Jurkat, Clone E6-1 (cell line): ENCODE results near the gene EVL.

Experiments used
- DNase-seq: peaks from one replicate; pipeline ENCODE4 v3.0.0-alpha.2; 2011; ENCODE audit warnings: low read depth, low spot score
- H3K4me3 ChIP-seq: 2 replicates; pipeline ENCODE4 v1.5.1; 2011; ENCODE audit warnings: mild to moderate bottlenecking, low read length, control low read depth, moderate library complexity

Gene EVL

DNA sequence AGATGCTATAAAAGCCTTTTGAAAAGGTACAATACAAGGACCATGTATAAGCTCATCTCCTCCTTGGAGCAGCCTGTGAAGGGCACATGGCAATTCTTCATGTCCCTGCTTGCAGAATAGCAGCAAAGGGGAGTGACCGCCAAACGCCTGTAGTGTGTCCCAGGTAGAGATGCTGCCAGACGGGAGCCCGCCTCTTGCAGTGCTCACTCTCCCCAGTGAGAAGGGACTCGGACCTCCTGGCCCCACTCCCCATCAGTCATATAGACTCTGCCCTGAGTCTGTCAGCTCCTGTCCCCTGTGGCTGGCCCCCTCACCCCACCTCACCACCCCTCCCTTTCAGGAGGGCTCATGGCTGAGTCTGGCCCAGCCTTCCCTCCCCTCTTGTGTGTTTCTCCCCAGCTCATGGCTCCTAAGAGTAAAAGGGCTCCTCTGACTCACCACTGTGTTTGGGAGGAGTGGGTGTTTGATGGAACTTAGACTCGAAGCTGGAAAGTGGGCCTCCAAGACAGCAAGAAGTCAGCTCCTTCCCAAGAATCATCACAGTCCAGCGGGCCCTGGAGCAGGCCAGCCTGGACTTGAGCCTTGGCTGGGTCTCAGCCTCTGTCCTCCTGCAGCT lies 53.3 kb downstream of the EVL start:
- no peak overlapping the region for H3K4me3 ChIP-seq
- DNase-seq, result no peak

DNA sequence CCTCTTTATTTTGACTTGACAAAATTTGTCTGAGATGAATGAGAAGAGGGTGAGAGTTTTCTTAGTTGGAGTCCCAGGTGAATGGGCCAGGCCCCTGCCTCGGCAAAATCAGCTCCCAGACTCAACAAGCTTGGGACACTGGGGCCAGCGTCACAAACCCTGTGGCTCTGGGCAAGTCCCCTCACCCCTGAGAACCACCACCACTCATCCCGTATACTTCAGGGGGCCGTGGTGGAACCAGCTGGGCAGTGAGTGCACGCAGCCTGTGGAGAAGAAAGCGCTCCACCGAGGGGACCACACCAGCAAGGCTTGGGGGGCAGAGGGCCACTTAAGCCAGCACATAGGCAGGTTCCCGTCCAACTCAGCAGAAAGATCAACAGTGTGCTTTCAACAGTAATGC lies 54.0 kb downstream of the EVL start:
- no peak for DNase-seq
- H3K4me3 ChIP-seq, result no peak overlapping the region

DNA sequence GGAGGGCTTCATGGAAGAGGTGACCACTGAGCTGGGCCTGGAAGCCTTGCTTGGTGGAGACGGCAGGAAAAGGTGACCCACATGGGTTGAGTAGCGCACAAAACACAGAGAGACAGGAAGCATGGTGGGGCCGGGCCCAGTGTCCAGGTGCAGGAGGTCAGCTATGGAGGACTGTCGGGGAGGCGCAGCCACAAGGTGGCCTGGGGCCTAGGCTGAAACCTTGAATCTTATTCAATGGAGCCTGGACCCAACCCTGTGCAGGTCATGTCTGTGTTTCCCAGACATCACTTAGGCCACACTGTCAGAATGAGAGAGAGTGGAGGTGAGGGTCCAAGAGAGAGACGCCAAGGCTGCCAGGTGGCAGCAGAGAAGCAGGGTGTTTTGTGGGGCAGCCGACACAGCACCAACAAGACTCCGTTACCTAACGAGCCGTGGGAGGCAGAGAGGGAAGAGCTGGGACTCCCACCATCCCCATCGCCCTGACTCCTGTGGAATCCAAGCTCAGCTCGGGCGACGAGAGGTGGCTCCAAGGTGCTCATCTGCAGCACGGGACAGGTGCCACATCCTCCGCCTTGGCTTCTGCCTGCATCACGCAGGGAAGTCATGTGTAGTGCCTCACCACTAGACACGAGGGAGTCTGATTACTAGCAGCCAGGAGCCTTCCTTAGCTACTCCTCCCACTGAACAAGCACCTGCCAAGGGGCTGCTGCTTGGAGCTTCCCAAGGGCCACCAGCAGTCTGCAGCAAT lies 55.5 kb downstream of the EVL start:
- no peak for DNase-seq
- no peak overlapping the region for H3K4me3 ChIP-seq

GRCh38 chr14:100121643-100122480 lies 56.6 kb downstream of the EVL start:
- DNase-seq, result no peak
- H3K4me3 ChIP-seq, result no peak overlapping the region

- no peak for DNase-seq
- H3K4me3 ChIP-seq, result no peak overlapping the region
Observed at GRCh38 chr14:100122481-100123223, 57.4 kb downstream of the EVL start.

- no peak overlapping the region for H3K4me3 ChIP-seq
- no peak for DNase-seq
Observed at GRCh38 chr14:100123618-100124017, 58.4 kb downstream of the EVL start.

DNA sequence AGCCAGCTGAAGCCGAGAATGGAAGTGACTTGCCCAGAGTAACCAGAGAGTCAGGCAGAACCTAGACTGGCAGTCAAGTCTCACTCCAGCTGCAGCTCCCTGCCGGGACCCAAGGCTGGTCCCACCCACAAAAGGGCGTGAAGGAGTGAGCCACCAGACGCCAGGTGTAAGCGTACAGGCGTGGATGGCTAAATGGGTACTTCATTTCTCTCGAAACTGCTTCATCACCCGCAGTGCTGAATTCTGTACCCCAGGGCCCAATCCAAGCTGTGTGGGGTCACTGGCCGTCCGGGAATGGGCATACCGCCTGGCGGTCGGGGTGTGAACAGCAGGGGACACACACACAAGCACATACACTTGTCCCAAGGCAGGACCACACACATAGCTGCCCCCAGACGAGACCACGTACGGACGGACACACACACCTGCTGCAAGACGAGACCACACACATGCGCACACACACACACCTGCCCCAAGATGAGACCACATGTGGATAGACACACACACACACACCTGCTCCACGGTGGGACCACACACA lies 59.4 kb downstream of the EVL start:
- no peak overlapping the region for H3K4me3 ChIP-seq
- DNase-seq, result no peak

DNA sequence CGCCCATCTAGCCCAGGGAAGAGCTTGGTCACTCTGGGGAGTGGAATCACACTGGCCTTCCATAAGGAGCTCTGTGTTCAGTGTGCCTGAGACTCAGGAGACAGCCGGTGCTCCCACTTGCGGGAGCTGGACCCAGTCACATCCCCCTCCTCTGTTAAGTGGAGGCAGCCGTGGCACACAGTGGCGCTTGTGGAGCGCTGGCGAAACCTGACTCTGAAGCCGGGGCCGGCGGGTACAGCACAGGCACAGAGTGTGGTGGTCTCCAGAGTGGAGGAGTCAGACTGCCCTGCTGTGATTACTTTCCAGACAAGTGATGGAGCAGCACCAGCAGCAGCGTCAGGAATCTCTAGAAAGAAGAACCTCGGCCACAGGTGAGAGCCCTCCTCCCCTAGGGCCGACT lies 61.2 kb downstream of the EVL start:
- no peak for DNase-seq
- no peak overlapping the region for H3K4me3 ChIP-seq

- no peak overlapping the region for H3K4me3 ChIP-seq
- DNase-seq, result no peak
Observed at GRCh38 chr14:100127853-100128455, 62.7 kb downstream of the EVL start.

DNA sequence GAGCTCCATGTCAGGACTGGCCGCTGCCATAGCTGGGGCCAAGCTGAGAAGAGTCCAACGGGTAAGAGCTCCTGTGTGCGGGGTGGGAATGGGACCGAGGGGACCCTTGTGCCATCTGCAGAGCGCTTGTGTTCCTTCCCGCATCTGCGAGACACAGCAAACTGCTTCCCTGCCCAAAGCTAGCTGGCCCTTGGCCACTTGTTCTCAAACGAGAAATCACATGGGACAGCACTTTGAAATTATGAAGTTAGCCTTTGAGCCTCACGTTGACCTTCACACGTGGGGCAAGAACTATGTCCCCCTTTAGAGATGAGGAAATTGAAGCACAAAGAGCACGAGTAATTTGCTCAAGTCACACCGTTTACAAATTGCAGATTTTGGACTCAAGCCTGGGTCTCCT lies 63.5 kb downstream of the EVL start:
- no peak overlapping the region for H3K4me3 ChIP-seq
- DNase-seq, result no peak

- no peak overlapping the region for H3K4me3 ChIP-seq
- no peak for DNase-seq
Observed at GRCh38 chr14:100129161-100129589, 64.0 kb downstream of the EVL start.

- H3K4me3 ChIP-seq, result no peak overlapping the region
- no peak for DNase-seq
Observed at GRCh38 chr14:100130521-100130920, 65.3 kb downstream of the EVL start.

DNA sequence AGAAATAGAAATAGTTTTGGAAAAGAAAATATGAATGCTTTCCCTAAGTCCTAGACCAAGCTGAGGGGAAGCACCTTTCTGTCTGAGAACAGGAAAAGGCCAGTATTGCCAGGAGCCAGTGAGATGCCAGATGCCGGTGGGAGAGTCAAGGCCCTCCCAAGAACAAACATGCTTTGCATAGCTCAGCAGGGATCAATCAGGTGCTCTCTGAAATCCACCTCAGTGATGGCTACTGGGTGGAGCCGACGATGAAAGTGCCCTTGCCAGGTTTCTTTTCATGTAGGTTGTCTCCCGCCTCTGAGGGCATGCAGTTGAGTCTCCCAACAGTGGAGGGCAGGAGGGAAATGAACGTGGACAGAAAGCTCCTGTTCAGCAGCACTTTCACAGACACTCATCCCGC lies 66.0 kb downstream of the EVL start:
- H3K4me3 ChIP-seq, result no peak overlapping the region
- no peak for DNase-seq

DNA sequence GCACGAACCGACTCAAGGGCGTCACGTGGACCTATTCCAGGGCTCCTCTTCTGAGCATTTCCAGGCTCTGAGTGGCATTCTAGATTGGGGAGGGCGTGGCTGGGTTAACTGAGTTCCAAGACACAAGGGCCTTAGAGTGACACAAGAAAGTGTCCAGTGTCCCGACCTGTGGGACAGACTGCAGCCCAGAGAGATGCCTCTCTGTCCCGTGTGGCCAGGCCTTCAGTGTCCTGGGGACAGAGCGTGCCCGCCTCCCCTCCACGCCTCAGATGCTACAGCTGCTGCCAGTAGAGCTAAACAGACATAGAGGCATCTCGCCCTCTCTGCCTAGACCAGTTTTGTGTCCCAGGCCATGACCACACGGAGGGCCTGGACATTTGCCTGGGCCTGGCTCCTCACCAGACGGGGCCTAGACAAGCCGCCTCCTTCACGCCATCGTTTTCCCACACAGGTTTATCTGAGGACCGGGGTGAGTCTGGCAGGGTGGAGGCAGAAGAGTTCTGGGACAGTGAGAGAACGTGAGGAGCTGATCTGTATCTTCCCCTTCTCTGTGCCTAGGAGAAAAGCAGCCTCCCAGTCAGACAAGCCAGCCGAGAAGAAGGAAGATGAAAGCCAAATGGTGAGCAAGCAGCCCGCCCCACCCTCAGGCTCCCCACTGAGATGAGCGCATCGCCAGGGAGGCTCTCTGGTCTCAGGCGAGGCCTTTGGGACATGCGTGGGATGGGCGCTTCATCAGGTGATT lies 67.1 kb downstream of the EVL start:
- H3K4me3 ChIP-seq, result no peak overlapping the region
- no peak for DNase-seq

- DNase-seq, result no peak
- no peak overlapping the region for H3K4me3 ChIP-seq
Observed at GRCh38 chr14:100132903-100133510, 67.8 kb downstream of the EVL start.

GRCh38 chr14:100134586-100134985 lies 69.4 kb downstream of the EVL start:
- no peak overlapping the region for H3K4me3 ChIP-seq
- no peak for DNase-seq

DNA sequence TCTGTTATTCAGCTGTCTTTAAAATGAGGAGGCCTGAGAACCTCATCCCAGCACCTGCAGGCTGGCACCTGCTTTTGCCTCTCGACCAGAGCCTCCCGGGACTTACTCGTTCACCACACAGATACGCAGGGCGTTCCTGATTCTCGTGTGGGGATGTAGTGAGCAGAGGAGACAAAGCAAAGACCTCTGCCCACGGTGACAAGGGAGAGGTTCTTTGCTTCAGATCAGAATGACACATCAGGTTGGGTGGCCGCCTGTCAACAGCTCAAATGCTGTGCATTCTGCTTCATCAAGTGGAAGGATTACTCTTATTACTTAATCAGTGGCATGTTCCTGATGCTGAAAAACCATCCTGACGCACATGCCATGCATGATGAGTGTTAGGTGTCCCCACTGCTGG lies 69.9 kb downstream of the EVL start:
- no peak overlapping the region for H3K4me3 ChIP-seq
- DNase-seq, result no peak

DNA sequence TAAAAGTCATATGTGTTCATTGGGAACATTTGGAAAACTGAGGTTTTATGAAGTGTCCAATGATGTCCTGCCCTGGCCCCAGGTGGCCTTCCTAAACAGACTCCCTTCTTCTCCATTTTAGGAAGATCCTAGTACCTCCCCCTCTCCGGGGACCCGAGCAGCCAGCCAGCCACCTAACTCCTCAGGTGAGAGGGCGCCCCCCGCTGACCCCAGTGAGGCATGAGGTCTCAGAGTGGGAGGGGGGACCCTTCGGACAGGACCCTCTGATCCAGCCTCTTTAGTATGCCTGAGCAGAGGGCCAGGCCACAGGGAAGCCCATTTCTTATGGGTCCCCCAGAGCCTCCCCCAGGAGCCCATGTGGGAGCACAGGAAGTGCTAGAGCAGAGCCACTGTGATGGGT lies 70.6 kb downstream of the EVL start:
- H3K4me3 ChIP-seq, result no peak overlapping the region
- no peak for DNase-seq
